OCI-LY3 (cell line): ENCODE measurements around the gene PDE4D.

Experiments used
- EZH2phosphoT487 ChIP-seq: fragments of 200-600 bp; shearing (Covaris generic); IDR thresholded peaks from 2 replicates; pipeline ENCODE4 v1.6.1; 2018; ENCODE audit warnings: antibody characterized with exemption, mixed run types, low read depth
- TF ChIP-seq, protein P1 (sequence below): fragments of 200-600, 300-600 bp; sonication (generic); IDR thresholded peaks from 2 replicates; pipeline ENCODE4 v1.5.1; 2014; ENCODE audit warnings: antibody characterized with exemption, low read length, low read depth

DNA sequence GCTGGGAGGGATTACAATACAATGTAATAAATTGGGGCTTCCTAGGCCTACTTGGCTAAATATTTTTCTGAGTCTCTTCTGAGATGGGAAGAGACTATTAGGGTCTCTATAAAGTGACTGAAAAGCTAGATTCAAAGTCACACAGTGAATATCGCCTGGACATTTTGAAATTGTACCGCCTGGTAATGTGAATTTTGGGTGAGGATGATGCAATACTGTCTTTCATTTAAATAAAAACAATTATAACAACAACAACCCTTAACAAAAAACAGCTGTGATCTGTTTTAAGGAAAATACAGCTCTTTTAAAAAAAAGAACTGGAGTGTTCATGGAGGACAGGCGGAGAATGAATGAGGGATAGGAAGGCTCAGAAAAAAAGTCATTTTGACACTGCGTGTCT is 695.6 kb downstream of the PDE4D start:
- TF ChIP-seq, protein P1, sequence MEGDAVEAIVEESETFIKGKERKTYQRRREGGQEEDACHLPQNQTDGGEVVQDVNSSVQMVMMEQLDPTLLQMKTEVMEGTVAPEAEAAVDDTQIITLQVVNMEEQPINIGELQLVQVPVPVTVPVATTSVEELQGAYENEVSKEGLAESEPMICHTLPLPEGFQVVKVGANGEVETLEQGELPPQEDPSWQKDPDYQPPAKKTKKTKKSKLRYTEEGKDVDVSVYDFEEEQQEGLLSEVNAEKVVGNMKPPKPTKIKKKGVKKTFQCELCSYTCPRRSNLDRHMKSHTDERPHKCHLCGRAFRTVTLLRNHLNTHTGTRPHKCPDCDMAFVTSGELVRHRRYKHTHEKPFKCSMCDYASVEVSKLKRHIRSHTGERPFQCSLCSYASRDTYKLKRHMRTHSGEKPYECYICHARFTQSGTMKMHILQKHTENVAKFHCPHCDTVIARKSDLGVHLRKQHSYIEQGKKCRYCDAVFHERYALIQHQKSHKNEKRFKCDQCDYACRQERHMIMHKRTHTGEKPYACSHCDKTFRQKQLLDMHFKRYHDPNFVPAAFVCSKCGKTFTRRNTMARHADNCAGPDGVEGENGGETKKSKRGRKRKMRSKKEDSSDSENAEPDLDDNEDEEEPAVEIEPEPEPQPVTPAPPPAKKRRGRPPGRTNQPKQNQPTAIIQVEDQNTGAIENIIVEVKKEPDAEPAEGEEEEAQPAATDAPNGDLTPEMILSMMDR = no peak
- TF ChIP-seq EZH2phosphoT487 = no peak
